HL-60 (cell line): ENCODE results near the gene POLR1G. TPM values are rescaled to one million over a fixed set of nuclear protein-coding genes. Genes with fewer than 3 reads are reported as not detected.

Experiments
- DNase-seq, 2 experiments: peaks; one replicate each; pipeline ENCODE4 v3.0.0-alpha.2; 2010 to 2020; ENCODE audit warnings: low read depth in 1 of 2, low spot score in 1 of 2
- H3K27ac ChIP-seq: fragments of 250-450 bp; sonication (Bioruptor Pico); replicated peaks from 2 replicates; pipeline ENCODE4 v1.5.1; 2020; ENCODE audit warnings: mild to moderate bottlenecking, moderate library complexity
- H3K27me3 ChIP-seq: fragments of 250-450 bp; sonication (Bioruptor Pico); 2 replicates; pipeline ENCODE4 v1.5.1; 2021; ENCODE audit warnings: mild to moderate bottlenecking, moderate library complexity; ENCODE audit not compliant: insufficient read depth, poor library complexity, severe bottlenecking
- H3K4me3 ChIP-seq: replicated peaks from 2 replicates; pipeline ENCODE4 v1.5.1; 2011; ENCODE audit warnings: mild to moderate bottlenecking, control low read depth, low read length; ENCODE audit not compliant: insufficient read depth
- CTCF ChIP-seq: IDR thresholded peaks from one replicate; pipeline ENCODE4 v1.5.1; 2011; ENCODE audit warnings: low read length, control low read depth, inconsistent platforms; ENCODE audit not compliant: insufficient read depth
- GABPA ChIP-seq: IDR thresholded peaks from 2 replicates; pipeline ENCODE4 v1.6.1; 2012; ENCODE audit warnings: low read depth
- POLR2AphosphoS5 ChIP-seq: IDR thresholded peaks from 2 replicates; pipeline ENCODE4 v1.6.1; 2012; ENCODE audit warnings: low read depth
- REST ChIP-seq: IDR thresholded peaks from 2 replicates; pipeline ENCODE4 v1.6.1; 2012; ENCODE audit warnings: low read depth; ENCODE audit not compliant: insufficient replicate concordance
- SPI1 ChIP-seq: IDR thresholded peaks from 2 replicates; pipeline ENCODE4 v1.6.1; 2012; ENCODE audit warnings: low read depth, mild to moderate bottlenecking, borderline replicate concordance
- microRNA-seq: library from miRNA; unstranded; fragments of <30 nt; microRNA quantifications from one replicate; pipeline ENCODE4, GENCODE V29; 2018

Gene POLR1G

GRCh38 chr19:45451850-45452387, 45.5 kb downstream of the POLR1G start:
- Histone ChIP-seq H3K27me3 (no peaks in the 10 kb centered on the region), H3K27ac (no peak overlapping the region), H3K4me3 (no peak overlapping the region)
- no peak for DNase-seq
- TF ChIP-seq GABPA (no peak), CTCF (no peak), SPI1 (no peak)

- Histone ChIP-seq H3K27ac (peak overlapping the region; percentile 92), H3K4me3 (no peak overlapping the region), H3K27me3 (no peaks in the 10 kb centered on the region)
- TF ChIP-seq POLR2AphosphoS5 (peak; percentile 71), GABPA (no peak)
- peak; percentile 91 to 96 for DNase-seq
Observed at GRCh38 chr19:45455707-45456499, 49.5 kb downstream of the POLR1G start.

DNA sequence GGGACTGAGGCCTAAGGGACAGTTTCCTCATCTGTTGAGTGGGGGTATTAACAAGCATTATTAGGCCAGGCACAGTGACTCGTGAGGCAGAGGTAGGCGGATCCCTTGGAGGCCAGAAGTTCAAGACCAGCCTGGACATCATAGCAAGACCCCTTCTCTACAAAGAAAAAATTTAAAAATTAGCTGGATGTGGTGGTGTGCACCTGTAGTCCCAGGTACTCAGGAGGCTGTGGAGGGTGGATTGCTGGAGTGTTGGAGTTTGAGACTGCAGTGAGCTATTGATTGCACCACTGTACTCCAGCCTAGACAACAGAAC, 50.0 kb downstream of the POLR1G start:
- no peak overlapping the region for H3K4me3 ChIP-seq
- no peak for DNase-seq
- peak overlapping the region; percentile 92 for H3K27ac ChIP-seq
- TF ChIP-seq POLR2AphosphoS5 (no peak), CTCF (no peak), SPI1 (no peak), GABPA (no peak), REST (no peak)
- H3K27me3 ChIP-seq, result no peaks in the 10 kb centered on the region

DNA sequence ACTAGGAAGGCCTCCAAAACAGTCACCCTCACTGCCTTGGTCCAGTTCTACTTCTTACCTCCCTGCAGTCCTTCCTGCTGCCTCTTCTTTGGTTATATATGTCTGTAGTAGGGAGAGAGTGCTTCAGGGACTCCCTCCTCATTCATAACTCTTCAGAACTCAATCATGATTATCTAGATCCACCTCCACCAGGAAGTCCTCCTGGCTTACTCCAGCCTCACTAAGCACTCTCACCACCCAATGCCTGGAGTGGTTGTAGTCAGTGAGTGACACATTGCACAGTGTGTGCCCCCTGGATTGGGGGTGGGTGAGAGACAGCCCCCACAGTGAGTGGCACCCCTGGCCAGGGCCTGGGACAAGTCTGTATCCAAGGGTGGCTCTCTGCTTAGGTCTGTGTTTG, 51.3 kb downstream of the POLR1G start:
- Histone ChIP-seq H3K4me3 (no peak overlapping the region), H3K27ac (no peak overlapping the region), H3K27me3 (no peaks in the 10 kb centered on the region)
- TF ChIP-seq CTCF (no peak), GABPA (no peak), SPI1 (no peak), POLR2AphosphoS5 (no peak), REST (no peak)
- DNase-seq, result no peak

Small RNAs within 50 kb of the gene (microRNA-seq; reads per million reads assigned to microRNA genes)
- gene MIR6088, result not detected
